ENCODE data around the gene SUSD3. TPM values are rescaled to one million over a fixed set of nuclear protein-coding genes. Genes with fewer than 3 reads are reported as not detected.
A peak's percentile ranks its signal among the peaks of the same experiment; 100 is the strongest.

The SUSD3 gene
- total RNA-seq, 1 experiment from 2014 or later: not detected

DNA sequence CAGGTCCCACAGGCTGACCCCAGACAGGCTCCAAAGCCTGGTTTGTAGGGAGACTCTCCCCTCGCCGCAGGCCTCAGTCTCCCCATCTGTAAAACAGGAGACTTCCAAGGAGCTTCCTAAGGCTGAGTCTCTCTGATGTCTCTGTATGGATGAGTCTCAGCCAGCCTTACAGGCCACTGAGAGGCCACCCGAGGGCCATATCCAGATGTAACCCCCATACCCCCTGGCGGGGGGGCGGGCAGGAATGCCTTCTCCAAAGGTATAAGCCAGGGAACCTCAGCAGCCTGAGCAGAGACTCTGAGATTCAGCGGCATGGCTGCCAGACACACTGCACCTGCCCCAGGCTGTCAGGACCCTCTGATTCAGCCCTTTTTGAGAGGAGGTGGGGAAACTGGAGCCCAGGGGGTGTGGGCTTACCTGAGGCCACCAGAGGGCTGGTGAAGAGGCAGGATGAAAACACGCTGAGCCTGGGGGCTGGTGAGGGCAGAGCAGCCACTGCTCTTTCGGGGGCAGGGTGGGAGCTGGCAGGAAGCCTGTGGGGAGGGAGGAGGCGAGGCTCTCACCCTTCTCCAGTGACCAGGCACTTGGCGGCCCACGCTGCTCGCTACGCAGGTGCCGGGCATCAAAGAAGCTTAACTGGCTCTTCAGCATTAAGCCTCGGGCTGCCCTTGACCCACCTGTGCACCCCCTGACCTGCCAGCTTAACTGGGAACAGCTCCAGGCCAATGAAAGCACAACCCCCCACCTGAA, 5.5 kb upstream of the SUSD3 start:
- Histone ChIP-seq H3K27ac (no peak overlapping the region), H3K4me1 (no peaks in the 10 kb centered on the region), H3K36me3 (no peaks in the 10 kb centered on the region), H3K4me3 (no peak overlapping the region), H3K27me3 (peaks cover 17% of the 10 kb centered on the region), H3K9me3 (replicated peaks) (no peaks in the 10 kb centered on the region)
- peak in 1 of 2 experiments; percentile 26 for DNase-seq

DNA sequence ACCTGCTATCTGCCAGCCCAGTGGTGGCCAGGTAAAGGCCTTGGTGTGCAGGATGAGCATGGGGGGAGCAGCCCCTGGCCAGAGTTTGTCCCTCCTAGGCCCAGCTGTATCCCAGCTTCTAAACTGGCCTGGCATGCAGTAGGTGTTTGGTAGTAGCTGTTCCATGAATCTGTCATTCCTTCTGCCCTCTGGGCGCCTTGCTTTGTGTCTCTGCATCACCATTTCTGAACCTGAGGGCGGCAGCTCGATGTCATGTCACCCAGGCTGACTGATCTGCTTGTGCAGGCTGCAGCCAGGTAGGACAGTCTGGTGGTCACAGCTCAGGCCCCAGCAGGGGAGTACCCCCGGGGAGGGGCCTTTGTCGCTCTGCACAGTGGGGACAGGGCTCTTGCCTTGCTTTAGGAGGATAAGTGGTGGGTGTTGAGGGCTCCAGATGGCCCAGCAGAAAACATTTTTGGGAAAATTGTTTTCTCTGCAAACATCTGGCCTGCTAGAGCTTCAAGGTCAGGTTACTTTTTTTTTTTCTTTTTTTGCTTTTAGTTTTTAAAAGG, 4.6 kb upstream of the SUSD3 start:
- Histone ChIP-seq H3K36me3 (no peaks in the 10 kb centered on the region), H3K4me1 (no peaks in the 10 kb centered on the region), H3K27ac (no peak overlapping the region), H3K27me3 (peaks cover 17% of the 10 kb centered on the region), H3K4me3 (no peak overlapping the region), H3K9me3 (replicated peaks) (no peaks in the 10 kb centered on the region)
- no peak for DNase-seq

DNA sequence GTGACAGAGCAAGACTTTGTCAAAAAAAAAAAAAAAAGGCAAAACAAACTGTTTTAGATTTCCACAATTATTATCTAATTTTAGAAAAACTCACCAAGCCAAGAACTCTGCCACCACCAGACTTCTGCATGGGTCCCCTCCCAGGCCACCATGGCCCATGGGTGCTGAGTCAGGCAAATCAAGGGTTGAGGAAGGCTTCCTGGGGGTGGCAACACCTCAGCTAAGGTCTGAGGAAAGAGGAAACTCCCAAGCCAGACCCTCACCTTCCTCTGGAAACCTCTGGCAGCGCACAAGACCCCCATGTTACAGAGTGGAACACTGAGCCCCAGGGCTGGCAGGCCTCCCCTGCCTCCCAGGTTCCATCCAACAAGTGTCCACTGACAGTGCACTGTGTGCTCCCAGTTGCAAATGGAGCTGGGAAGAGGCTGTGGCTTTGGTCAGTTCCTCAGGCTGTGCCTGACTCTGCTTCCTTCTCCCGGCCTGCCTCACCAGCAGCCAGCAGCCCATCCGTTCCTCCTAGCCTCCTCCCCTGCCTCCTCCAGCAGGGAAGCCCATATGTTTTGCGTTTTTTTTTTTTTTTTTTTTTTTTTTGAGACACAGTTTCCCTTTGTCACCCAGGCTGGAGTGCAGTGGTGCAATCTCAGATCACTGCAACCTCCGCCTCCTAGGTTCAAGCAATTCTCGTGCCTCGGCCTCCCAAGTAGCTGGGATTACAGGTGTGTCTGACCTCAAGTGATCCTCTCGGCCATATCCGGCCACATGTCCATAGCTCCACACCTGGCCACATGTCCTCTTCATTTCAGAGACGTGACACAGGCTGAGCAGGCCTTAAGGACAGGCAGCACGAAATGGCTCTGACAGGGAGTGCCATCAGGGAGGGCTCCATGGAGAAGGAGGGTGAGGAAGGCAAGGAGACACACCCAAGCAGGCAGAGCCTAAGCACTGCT, 3.5 kb upstream of the SUSD3 start:
- no peak for DNase-seq
- H3K4me1 ChIP-seq: no peaks in the 10 kb centered on the region
- H3K9me3 ChIP-seq (replicated peaks): no peaks in the 10 kb centered on the region
- H3K36me3 ChIP-seq: no peaks in the 10 kb centered on the region
- H3K27ac ChIP-seq: no peak overlapping the region
- H3K27me3 ChIP-seq: peaks cover 17% of the 10 kb centered on the region
- no peak overlapping the region for H3K4me3 ChIP-seq

DNA sequence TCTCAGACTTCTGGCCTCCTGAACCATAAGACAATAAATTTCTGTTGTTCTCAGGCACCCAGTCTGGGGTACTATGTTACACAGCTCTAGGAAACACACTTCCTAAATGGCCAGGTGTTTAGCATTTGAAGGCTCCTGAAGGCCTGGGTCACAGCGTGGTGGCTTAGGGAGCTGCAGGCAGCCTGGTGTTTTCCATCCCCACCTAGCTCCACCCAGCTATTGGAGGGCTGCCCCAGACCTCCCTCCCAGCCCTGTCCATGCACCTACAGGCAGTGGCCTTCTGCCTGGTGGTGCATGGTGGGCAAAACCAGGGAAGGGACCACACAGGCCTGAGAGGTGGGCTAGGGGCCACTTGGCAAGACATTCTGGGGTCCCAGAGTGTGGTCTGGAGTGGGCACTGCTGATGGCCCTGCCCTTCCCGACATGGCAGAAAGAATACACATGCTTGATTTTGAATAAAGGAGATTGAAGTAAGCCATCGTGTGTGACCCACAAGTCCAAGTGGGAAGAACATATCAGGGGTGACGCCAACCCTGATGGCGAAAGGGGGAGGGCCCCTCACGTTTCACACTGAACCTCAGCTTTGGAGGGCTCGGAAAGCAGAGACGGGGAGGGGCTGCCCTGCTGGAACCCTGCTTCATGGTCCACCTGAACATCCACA, 1.3 kb upstream of the SUSD3 start:
- 0 out of 2 replicates have a peak, but pooled peaks cover 8% of the 10 kb centered on the region for H3K4me1 ChIP-seq
- H3K27ac ChIP-seq: no peak overlapping the region
- no peaks in the 10 kb centered on the region for H3K36me3 ChIP-seq
- peaks cover 15% of the 10 kb centered on the region for H3K27me3 ChIP-seq
- no peak overlapping the region for H3K4me3 ChIP-seq
- DNase-seq: no peak
- no peaks in the 10 kb centered on the region for H3K9me3 ChIP-seq (replicated peaks)

DNA sequence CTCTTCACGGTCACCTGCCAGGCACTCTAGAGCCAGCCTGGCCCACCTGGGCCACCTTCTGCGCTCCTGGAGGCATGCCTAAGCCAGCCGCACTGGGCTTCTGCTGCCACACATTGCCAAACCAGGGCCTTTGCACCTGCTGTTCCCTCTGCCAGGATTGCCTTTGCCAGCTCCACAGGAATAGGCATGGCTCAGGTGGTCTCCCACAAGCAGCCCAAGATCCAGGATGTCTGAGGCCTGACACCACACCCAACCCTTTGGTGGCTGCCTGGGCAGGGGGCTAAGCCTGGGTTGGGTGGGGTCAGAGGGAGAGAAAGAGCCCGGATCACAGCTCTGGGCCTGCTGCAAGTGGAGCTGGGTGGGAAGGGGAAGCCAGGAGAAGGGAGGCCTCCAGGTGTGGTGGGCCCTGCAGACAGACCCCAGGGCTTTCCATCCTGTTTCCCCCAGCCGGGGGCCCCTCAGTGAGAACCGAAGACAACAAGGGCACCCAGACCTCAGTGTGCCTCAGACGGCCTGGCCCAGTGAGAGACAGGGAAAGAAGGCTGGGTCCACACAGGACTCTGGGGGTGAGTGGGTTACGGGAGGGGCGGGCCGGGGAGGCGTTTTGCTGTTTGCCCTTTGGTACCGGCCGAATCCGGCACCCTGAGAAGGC, 672 bp upstream of the SUSD3 start:
- Histone ChIP-seq H3K9me3 (replicated peaks) (no peaks in the 10 kb centered on the region), H3K27ac (no peak overlapping the region), H3K4me1 (0 out of 2 replicates have a peak, but pooled peaks cover 8% of the 10 kb centered on the region), H3K27me3 (peaks cover 10% of the 10 kb centered on the region), H3K36me3 (no peaks in the 10 kb centered on the region), H3K4me3 (no peak overlapping the region)
- no peak for DNase-seq

DNA sequence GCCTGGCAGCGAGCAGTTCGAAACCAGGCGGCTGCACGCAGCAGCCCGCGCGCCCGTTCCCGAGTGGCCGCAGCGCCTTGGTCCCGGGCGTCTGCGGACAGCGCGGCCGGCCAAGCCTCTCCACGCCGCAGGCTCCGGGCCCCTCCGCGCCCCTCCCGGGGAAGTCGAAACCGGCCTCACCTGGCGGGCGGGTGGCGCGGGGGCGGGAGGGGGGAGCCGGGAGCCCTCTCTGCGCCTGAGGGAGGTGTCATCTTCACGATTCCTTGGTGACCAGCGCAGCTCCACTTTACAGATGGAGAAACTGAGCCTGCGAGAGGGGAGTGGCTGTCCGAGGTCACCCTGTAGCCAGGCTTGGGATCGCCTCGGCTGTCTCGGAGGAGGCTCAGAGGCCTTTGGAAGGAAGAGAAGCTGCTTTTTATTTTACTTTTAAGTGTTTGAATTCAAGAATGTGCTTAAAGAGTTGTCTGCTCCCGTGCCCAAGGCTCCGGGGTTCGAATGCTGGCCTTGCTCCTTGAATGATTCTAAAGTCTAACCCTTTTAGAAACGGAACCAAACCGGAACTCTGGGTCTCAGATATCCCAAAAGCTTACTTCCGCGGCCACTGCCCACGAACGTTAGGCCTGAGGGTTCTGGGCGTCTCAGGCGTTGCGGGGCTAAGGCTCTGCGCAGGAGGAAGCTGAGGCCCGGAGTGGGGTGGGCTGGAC, 662 bp downstream of the SUSD3 start:
- no peaks in the 10 kb centered on the region for H3K9me3 ChIP-seq (replicated peaks)
- H3K27ac ChIP-seq: no peak overlapping the region
- H3K27me3 ChIP-seq: peaks cover 6% of the 10 kb centered on the region; the same call in 1 of the 2 replicates
- DNase-seq: no peak
- no peak overlapping the region for H3K4me3 ChIP-seq
- peaks cover 15% of the 10 kb centered on the region for H3K4me1 ChIP-seq
- H3K36me3 ChIP-seq: no peaks in the 10 kb centered on the region

DNA sequence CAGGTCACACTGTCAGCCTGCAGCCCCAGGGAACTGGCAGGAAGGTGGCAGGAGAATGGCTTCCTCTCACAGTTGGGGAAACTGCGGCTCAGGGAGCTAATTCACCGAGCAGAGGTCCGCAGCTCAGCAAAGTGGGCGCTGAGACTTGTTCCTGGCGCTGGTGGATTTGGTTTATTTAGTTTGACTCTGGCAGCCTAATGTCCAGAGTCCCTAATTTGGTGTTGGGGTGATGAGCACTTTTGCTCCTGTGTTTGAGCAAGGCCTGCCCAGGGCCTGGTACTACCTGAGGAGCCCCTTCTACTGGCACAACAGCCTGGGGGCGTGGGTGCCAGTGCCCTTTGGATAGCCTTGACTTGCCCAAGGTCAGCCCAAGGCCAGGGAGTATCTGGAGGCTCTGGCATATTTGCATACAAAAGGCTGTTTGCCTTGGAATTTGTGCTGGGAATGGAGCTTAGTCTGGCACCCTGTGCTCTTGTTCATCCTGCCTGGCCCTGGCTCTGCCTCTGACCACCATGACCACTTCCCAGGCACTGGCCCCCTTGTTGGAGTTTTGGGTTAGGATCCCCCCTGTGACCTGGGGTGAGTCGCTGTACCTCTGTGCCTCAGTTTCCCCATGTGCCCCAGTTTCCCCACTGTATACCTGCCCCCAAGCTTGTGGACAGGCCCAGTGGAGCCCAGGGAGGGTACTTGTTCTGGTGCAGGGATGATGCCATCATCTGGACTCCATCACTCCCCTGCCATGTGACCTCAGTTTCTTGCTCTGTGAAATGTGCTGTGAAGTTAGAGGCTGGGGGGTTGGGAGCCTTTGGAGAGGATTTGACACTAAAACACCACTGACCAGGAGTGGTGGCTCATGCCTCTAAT, 1.4 kb downstream of the SUSD3 start:
- peaks cover 21% of the 10 kb centered on the region for H3K4me1 ChIP-seq
- DNase-seq: no peak
- H3K27ac ChIP-seq: no peak overlapping the region
- no peaks in the 10 kb centered on the region for H3K36me3 ChIP-seq
- H3K27me3 ChIP-seq: peaks cover 6% of the 10 kb centered on the region; the same call in 1 of the 2 replicates
- H3K4me3 ChIP-seq: no peak overlapping the region
- no peaks in the 10 kb centered on the region for H3K9me3 ChIP-seq (replicated peaks)

DNA sequence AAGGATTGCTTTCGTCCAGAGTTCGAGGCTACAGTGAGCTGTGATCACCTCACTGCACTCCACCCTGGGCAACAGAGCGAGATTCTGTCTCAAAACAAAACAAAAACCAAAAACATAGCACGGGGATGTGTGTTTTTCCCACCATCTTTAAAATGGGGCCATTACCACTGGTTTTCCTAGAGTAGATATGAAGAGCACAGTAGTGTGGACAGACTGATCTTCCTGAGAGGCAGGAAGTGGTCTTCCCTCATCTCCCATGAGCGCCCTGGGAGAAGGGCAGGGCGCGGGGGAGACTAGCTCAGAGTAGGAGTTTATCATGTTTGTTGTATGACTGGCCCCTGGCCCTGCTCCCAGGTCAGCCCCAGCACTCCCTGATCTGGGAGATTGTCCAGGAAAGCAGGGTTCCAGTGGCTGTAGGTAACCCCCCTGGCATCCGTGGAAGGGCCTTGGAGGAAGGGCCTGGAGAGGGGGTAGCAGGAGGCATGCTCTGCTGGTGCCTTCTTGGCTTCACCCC, 2.3 kb downstream of the SUSD3 start:
- H3K36me3 ChIP-seq: no peaks in the 10 kb centered on the region
- DNase-seq: no peak
- peaks cover 3% of the 10 kb centered on the region; the same call in 1 of the 2 replicates for H3K27me3 ChIP-seq
- H3K27ac ChIP-seq: no peak overlapping the region
- H3K9me3 ChIP-seq (replicated peaks): no peaks in the 10 kb centered on the region
- H3K4me1 ChIP-seq: peaks cover 21% of the 10 kb centered on the region
- H3K4me3 ChIP-seq: no peak overlapping the region

DNA sequence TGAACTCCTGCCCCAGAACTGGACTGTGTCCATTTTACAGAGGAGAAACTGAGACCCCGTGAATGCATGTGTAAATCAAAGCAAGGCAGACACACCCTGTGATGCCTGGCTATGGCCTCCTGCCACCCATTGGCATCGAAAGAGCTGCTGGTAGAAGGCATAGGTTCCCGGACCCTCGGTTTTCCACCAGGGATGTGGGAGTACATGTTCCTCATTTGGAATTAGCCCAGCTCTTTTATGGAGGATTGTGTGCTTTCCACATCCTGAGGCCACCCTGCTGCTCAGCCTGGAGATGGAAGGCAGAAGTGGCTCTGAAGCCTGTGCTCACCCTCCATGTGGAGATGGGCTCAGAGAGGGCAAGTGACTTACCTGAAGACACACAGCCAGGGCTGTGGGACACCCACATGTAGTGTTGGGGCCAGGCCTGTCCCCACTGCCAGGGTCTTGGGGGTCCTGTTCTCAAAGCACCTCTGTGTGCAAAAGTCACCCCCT, 2.8 kb downstream of the SUSD3 start:
- H3K4me3 ChIP-seq: no peak overlapping the region
- H3K9me3 ChIP-seq (replicated peaks): no peaks in the 10 kb centered on the region
- no peak for DNase-seq
- peaks cover 21% of the 10 kb centered on the region for H3K4me1 ChIP-seq
- H3K36me3 ChIP-seq: no peaks in the 10 kb centered on the region
- no peak overlapping the region for H3K27ac ChIP-seq
- H3K27me3 ChIP-seq: peaks cover 3% of the 10 kb centered on the region; the same call in 1 of the 2 replicates

DNA sequence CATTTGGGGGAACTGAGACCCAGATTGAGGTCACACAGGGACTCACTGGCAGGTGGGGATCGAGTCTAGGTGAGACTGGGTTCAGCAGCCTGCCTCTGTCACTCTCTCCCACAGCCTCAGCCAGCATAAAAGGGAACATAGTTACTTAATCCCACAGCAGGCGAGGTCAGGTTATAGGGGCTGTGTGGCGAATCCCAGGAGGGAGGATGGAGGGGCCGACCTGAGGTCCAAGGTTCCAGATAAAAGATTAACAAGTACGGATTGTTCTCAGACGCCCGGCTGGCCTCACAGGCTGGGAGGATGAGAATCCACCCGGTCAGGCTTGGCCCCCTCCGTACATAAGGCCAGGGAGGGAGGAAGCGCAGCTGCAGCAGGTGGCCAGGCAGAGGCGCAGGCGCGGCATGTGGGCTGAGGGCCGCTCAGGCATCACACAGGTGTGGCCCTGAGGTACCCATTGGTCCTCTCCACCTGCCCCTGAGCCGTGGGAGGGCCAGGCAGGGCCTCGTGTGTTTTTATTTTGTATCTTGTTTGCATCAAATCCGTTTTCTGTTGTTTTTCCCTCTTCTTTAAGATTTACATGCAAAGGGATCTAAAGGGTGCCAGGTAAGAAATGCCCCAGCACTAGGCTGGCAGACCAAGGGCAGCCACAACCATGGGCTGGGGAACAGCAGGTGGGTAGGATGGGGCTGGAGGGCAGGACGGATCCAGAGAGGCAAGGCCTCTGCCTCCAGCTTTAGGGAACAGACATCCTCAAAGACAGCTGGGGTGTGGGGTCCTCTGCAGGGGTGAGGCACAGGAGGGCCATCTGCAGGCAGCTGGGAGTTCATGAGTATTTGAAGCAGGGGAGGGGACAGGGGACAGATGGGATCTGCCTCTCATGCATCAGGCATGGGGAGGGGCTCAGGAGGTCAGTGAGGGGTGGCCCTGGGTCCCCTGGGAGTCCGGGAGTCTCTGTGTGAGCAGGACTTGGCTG, 3.6 kb downstream of the SUSD3 start:
- Histone ChIP-seq H3K4me3 (no peak overlapping the region), H3K36me3 (no peaks in the 10 kb centered on the region), H3K27ac (no peak overlapping the region), H3K27me3 (peaks cover 2% of the 10 kb centered on the region; the same call in 1 of the 2 replicates), H3K4me1 (peaks cover 21% of the 10 kb centered on the region), H3K9me3 (replicated peaks) (no peaks in the 10 kb centered on the region)
- peak; percentile 34 to 65 for DNase-seq

DNA sequence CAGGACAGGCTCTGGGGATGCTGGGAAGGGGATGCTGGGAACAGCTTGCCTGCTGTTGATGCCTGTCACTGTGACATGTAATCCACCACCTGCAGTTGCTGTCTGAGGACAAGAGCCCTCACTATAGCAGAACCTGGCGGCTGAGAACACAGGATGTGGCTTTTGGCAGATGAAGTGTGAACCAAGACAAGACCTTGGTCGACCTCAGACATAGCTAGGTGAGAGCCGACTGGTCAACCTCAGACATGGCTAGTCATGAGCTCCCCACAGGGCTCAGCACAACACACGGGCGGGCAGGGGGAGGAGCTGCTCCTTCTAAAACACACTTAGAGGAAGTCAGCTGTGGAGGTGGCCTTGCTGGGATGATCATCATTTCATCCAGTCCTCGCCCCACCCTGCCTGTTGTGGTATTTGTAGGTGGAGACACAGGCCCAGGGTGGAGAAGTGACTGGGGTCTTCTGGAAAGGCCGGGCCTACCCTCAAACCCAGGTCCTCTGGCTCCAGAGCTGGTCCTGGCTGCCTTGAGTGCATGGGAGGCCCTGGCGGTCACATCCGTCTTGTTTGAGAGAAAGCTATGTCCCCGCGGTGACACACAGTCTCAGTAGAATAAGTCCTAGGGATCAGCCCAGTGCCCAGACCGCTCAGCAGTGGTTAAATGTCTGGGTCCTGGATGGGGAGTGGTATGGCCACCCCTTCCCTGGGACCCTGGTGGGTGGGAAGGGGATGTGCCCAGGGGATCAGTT, 6.1 kb downstream of the SUSD3 start:
- Histone ChIP-seq H3K27me3 (no peaks in the 10 kb centered on the region), H3K36me3 (no peaks in the 10 kb centered on the region), H3K27ac (peak overlapping the region; percentile 44), H3K9me3 (replicated peaks) (no peaks in the 10 kb centered on the region), H3K4me3 (no peak overlapping the region), H3K4me1 (peaks cover 21% of the 10 kb centered on the region)
- peak; percentile 89 to 94 for DNase-seq
